Spleen (tissue), 11 donors: ENCODE measurements around the gene COL4A1. TPM values are rescaled to one million over a fixed set of nuclear protein-coding genes. Genes with fewer than 3 reads are reported as not detected.
A peak's percentile ranks its signal among the peaks of the same experiment; 100 is the strongest.

Experiments used
- DNase-seq: peaks from one replicate; pipeline ENCODE4 v3.0.0-alpha.2; 2020
- H3K27ac ChIP-seq, 8 donors: fragments of 200-600 bp; sonication (generic) in 7 of 8; 1 replicate in 4 of 8; 2 replicates in 4 of 8; pipeline versions ENCODE4 v1.5.0 to v1.8.0; 2016 to 2021; ENCODE audit warnings: inconsistent platforms in 4 of 8, mild to moderate bottlenecking in 4 of 8, moderate library complexity in 1 of 8
- H3K27me3 ChIP-seq, 7 donors: fragments of 200-600 bp; sonication (generic) in 6 of 7; replicated peaks in 1 of 7; 1 replicate in 4 of 7; 2 replicates in 3 of 7; pipeline versions ENCODE4 v1.5.0 to v1.8.0; 2016 to 2021; ENCODE audit warnings: inconsistent platforms in 3 of 7, mild to moderate bottlenecking in 1 of 7
- H3K36me3 ChIP-seq, 6 donors: fragments of 200-600 bp; sonication (generic) in 5 of 6; 1 replicate in 4 of 6; 2 replicates in 2 of 6; pipeline versions ENCODE4 v1.5.0 to v1.8.0; 2016 to 2021; ENCODE audit warnings: inconsistent platforms in 2 of 6
- H3K4me1 ChIP-seq, 6 donors: fragments of 200-600 bp; sonication (generic) in 5 of 6; 1 replicate in 3 of 6; 2 replicates in 3 of 6; pipeline versions ENCODE4 v1.5.0 to v1.8.0; 2016 to 2021; ENCODE audit warnings: inconsistent platforms in 3 of 6
- H3K4me3 ChIP-seq, 8 donors: fragments of 200-600 bp; sonication (generic) in 7 of 8; 1 replicate in 4 of 8; 2 replicates in 4 of 8; pipeline versions ENCODE4 v1.5.0 to v1.8.0; 2016 to 2021; ENCODE audit warnings: inconsistent platforms in 4 of 8, mild to moderate bottlenecking in 4 of 8, moderate library complexity in 2 of 8
- H3K9me3 ChIP-seq, 8 donors: fragments of 200-600 bp; sonication (generic) in 7 of 8; 1 replicate in 4 of 8; 2 replicates in 4 of 8; pipeline versions ENCODE4 v1.5.0 to v1.8.0; 2016 to 2021; ENCODE audit warnings: inconsistent platforms in 4 of 8
- CTCF ChIP-seq, 11 experiments: fragments of 200-600 bp in 7 of 11; fragments of 450-650 bp in 4 of 11; sonication (generic) in 4 of 11; IDR thresholded peaks in 8 of 11; conservative IDR thresholded peaks in 3 of 11; 1 replicate in 7 of 11; 2 replicates in 4 of 11; pipeline versions ENCODE4 v1.4.0 to v1.8.0; 2016 to 2021; ENCODE audit warnings: antibody characterized with exemption in 11 of 11, inconsistent platforms in 4 of 11, mild to moderate bottlenecking in 1 of 11
- POLR2A ChIP-seq, 3 donors: fragments of 450-650 bp; IDR thresholded peaks; one replicate each; pipeline ENCODE4 v1.5.1; 2017; ENCODE audit warnings: antibody characterized with exemption in 3 of 3, mild to moderate bottlenecking in 1 of 3
- POLR2AphosphoS5 ChIP-seq, 3 donors: sonication (generic); formaldehyde crosslinking; IDR thresholded peaks; one replicate each; pipeline ENCODE4 v1.5.1; 2017; ENCODE audit warnings: antibody characterized with exemption in 3 of 3
- WGBS, 5 donors: extraction: QIAGEN DNeasy Blood & Tissue Kit in 3 of 5; methylation state at CpG; one replicate each; pipeline versions ENCODE4 v1.1.5 to v1.1.7; 2013 to 2018; 5-methylcytosine and 5-hydroxymethylcytosine counted together
- intact Hi-C: fragments of 100-400 bp; cut with DNase I; formaldehyde crosslinking; loops from one replicate; pipeline ENCODE4 v1.15.0; 2023; ENCODE audit warnings: low total_unique reads
- polyA plus RNA-seq, 3 donors: library from polyadenylated mRNA; stranded (reverse); fragments of 200-250 nt; gene quantifications; one replicate each; pipeline ENCODE4 v1.2.1, GENCODE V29; 2013
- total RNA-seq, 7 donors: library from RNA; depleted of rRNA in 3 of 7; stranded (reverse); fragments of >200 nt in 3 of 7; fragmentation: NEBNext Ultra II Directional in 4 of 7; extraction: Animal tissue kit (Norgen Biotek cat#: 25700) in 4 of 7; gene quantifications; one replicate each; pipeline versions ENCODE4 v1.1.0 to v1.2.1, GENCODE V29; 2016 to 2021
- donor health status: healthy with polysubstance abuse.
- donor health status: DM: no; HTN: no; CAD: no; lungs with moderate emphysema.
- donor health status: DM: no; HTN: no; CAD: no.
- donor health status: Bipolar disorder and iron deficiency.
- donor health status: healthy.
- donor health status: DM: no; HTN: no; CAD: no.
- donor health status: DM: yes; HTN: yes; CAD: no.

COL4A1 gene
- total and polyA plus RNA-seq, 10 donors = 37.9 to 959 (median 340) TPM

DNA sequence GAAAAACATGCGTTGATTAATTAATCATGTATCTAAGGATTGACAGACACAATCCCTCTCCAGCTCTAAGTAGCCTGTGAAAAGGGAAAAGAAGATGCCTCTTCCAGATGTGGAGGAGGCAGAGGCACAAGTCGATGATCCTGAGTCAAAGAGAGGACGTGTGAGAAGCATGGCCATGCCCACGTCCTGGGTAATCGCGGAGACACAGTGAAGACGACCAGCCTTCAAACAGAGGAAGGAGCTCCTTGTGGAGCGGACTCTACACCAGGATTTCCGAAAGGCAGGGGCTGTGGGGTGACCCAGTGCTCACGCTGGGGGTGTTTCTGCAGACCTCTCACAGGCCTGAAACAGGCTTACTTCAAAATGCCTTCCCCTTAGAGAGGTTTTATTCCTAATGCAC, 70.5 kb downstream of the COL4A1 start:
- DNase-seq = no peak
- no peak for TF ChIP-seq POLR2AphosphoS5 (IDR thresholded peaks at IDR 0.05)
- TF ChIP-seq POLR2A (IDR thresholded peaks at IDR 0.05) = no peak
- no peak for TF ChIP-seq CTCF (IDR thresholded peaks at IDR 0.05 in 8 of 11, conservative IDR thresholded peaks at IDR 0.05 in 3 of 11)
- H3K4me1 ChIP-seq = peaks cover 0 to 77% (median 40%) of the 10 kb centered on the region in 6 donors
- H3K27ac ChIP-seq = peak overlapping the region in 7 of 8 donors; percentile 17 to 67 (median 57)
- H3K9me3 ChIP-seq = no peaks in the 10 kb centered on the region
- WGBS, 5 donors = 63 to 85% (median 68%) methylated on average over 10 of the region's 10 CpGs
- peaks cover 0 to 9% (median 0%) of the 10 kb centered on the region in 6 donors for H3K36me3 ChIP-seq
- H3K27me3 ChIP-seq = peaks cover 0 to 22% (median 0%) of the 10 kb centered on the region in 7 donors
- H3K4me3 ChIP-seq = no peak overlapping the region
- intact Hi-C loops = no loop called here

DNA sequence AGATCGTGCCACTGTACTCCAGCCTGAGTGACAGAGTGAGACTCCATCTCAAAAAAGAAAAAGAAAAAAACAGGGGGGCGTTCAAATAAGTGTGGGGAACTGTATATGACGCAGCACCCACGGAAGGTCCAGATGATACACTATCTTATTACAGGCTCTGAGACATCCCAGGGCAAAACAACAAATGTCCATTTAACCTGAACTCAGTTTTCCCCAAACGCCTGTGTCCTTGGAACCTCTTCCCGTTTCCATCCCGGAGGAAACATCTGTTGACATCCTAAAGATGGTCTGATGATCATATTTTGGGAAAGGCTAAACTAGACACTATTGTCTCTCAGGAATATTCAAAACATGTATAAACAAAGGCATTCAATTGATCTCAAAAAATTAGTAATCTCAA, 72.4 kb downstream of the COL4A1 start:
- no peaks in the 10 kb centered on the region for H3K36me3 ChIP-seq
- no peak for DNase-seq
- H3K27me3 ChIP-seq = peaks cover 0 to 28% (median 0%) of the 10 kb centered on the region in 7 donors
- no peaks in the 10 kb centered on the region for H3K9me3 ChIP-seq
- WGBS, 5 donors = 64 to 75% (median 74%) methylated on average over 7 of the region's 7 CpGs
- TF ChIP-seq CTCF (IDR thresholded peaks at IDR 0.05 in 8 of 11, conservative IDR thresholded peaks at IDR 0.05 in 3 of 11) (no peak), POLR2A (IDR thresholded peaks at IDR 0.05) (no peak), POLR2AphosphoS5 (IDR thresholded peaks at IDR 0.05) (peak in 1 of 3 donors; percentile 32)
- no peak overlapping the region for H3K4me3 ChIP-seq
- peak overlapping the region in 6 of 8 donors; percentile 51 to 80 (median 69) for H3K27ac ChIP-seq
- H3K4me1 ChIP-seq = peaks cover 0 to 81% (median 37%) of the 10 kb centered on the region in 6 donors
- intact Hi-C loops = no loop called here

- WGBS, 5 donors = 35 to 61% (median 55%) methylated on average over 3 of the region's 3 CpGs
- intact Hi-C loops = no loop called here
- H3K27me3 ChIP-seq = peaks cover 0 to 28% (median 0%) of the 10 kb centered on the region in 7 donors
- no peaks in the 10 kb centered on the region for H3K36me3 ChIP-seq
- peaks cover 2 to 82% (median 38%) of the 10 kb centered on the region in 6 donors for H3K4me1 ChIP-seq
- TF ChIP-seq CTCF (IDR thresholded peaks at IDR 0.05 in 8 of 11, conservative IDR thresholded peaks at IDR 0.05 in 3 of 11) (no peak), POLR2A (IDR thresholded peaks at IDR 0.05) (no peak), POLR2AphosphoS5 (IDR thresholded peaks at IDR 0.05) (no peak)
- H3K4me3 ChIP-seq = no peak overlapping the region
- peak overlapping the region in 7 of 8 donors; percentile 63 to 80 (median 64) for H3K27ac ChIP-seq
- no peak for DNase-seq
- H3K9me3 ChIP-seq = no peaks in the 10 kb centered on the region
Observed at GRCh38 chr13:110233951-110234280, 73.0 kb downstream of the COL4A1 start.

DNA sequence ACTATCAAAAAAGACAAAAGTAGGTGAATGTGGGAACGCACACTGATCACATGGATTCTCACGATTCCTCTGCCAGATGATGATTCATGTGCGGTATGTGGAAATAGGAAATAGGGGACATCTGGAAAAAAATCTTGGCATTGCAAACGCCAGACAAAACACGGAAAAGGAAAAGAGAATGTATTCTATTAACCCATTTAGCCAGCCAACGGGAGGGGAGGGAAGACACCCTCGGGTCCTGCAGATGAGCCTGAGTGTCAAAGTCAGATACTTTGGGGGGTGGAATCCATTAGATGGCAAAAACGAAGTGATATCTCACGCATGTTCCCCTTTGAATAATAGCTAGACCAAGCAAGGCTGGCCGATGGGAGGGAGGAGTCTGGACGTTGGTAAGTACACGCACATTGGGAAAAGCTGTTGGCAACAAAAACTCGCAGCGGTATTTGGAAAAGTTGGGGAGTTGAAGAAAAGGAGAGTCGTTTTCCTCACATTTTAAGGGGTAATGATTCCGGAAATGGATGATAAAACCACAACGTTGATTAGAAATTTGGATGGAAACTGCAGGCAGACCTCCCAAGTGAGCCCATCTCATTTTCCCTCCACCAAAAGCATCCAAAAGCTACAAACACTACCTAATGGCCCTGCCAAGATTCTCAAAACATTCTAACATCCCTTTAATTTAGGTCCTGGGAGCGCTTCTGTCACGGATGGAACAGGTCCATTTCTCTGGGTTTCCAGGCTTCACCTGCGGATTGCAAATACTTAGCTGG, 73.6 kb downstream of the COL4A1 start:
- Histone ChIP-seq H3K27ac (peak overlapping the region; percentile 53 to 80 (median 64)), H3K4me1 (peaks cover 5 to 82% (median 41%) of the 10 kb centered on the region in 6 donors), H3K36me3 (no peaks in the 10 kb centered on the region), H3K4me3 (no peak overlapping the region), H3K27me3 (peaks cover 0 to 30% (median 0%) of the 10 kb centered on the region in 7 donors), H3K9me3 (no peaks in the 10 kb centered on the region)
- WGBS, 5 donors = 56 to 66% (median 61%) methylated on average over 20 of the region's 20 CpGs
- intact Hi-C loops = no loop called here
- TF ChIP-seq POLR2A (IDR thresholded peaks at IDR 0.05) (no peak), POLR2AphosphoS5 (IDR thresholded peaks at IDR 0.05) (peak in 1 of 3 donors; percentile 47)
- DNase-seq = no peak
